ENCODE data around the gene ACVRL1.

Gene ACVRL1

GRCh38 chr12:51898506-51898905 is 8.8 kb upstream of the ACVRL1 start:
- DNase-seq (ENCODE audit: low read depth in 2 of 2): no peak

DNA sequence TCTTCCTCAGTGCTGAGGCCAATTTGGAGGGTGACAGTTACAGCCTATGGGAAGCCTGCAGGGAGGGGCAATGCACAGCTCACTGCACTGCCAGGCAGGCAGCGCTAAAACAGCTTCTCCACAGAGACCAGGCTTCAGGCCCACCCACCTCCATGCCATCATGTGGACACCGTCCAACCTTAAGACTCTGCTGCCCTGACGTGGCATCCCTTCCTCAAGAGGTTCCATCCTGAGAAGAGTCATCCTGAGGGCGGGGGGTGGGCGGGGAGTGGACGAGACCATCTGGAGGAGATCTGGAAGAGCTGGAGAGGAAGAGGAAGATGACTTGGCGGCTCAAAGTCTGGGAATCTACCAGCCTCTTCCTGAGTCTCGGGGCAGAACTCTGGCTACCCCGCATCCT is 8.4 kb upstream of the ACVRL1 start:
- DNase-seq (ENCODE audit: low read depth in 2 of 2): no peak

- no peak for DNase-seq (ENCODE audit: low read depth in 2 of 2)
Observed at GRCh38 chr12:51900323-51900889, 6.9 kb upstream of the ACVRL1 start.

DNA sequence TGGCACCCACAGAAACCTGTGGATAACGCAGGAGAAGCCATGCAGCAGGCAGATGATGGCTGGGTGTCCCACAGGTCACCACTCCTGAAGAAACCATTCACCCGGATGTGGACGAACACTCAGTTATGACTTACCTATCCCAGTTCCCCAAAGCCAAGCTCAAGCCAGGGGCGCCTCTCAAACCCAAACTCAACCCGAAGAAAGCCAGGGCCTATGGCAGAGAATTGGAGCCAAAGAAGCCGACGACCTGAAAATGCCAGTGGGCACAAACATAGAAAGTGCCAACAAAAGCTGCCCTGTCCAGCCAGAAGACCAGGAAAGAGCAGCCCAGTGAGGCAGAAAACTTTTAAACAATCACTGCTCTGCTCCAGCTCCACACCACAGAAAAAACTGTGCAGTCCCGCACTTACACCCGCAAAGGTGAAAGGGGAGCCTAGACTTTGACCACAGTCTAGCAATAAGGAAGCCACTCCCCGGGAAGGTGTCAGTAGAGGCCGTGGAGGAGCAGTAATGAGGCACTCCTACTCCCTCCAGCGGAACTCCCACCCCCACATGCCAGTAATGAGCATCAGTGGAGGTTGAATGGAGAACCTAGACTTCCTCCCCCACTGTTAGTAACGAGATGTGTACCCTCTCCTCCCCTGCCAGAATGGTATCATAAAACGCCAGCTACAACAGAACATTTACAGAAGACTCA is 6.0 kb upstream of the ACVRL1 start:
- DNase-seq (ENCODE audit: low read depth in 2 of 2): no peak

- DNase-seq (ENCODE audit: low read depth in 2 of 2): no peak
Observed at GRCh38 chr12:51901881-51902280, 5.4 kb upstream of the ACVRL1 start.

DNA sequence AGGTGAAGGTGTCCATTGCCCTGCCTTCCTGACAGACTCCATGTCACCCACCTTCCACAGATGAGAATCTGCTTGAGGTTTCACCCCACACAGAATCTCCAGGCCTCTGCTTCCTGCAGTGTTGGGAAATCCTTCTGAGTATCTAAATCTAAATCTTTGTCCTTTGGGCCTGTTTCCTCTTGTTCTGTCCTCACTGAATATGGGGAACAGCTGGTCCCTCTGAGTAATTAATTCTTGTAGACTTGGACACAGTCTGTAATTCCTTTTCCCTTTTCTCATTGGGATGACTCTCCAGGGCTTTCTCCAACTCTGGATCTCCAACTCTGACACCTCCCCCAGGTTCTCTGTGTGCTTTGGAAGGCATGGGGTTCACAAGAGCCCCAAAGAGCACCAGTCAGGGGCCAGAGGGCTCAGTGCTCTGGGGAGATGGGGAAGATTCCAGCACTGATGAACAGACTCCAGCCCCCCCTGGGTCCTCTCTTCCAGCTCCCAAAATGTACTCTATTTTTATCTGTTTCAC is 2.3 kb upstream of the ACVRL1 start:
- DNase-seq (ENCODE audit: low read depth in 2 of 2): no peak

DNA sequence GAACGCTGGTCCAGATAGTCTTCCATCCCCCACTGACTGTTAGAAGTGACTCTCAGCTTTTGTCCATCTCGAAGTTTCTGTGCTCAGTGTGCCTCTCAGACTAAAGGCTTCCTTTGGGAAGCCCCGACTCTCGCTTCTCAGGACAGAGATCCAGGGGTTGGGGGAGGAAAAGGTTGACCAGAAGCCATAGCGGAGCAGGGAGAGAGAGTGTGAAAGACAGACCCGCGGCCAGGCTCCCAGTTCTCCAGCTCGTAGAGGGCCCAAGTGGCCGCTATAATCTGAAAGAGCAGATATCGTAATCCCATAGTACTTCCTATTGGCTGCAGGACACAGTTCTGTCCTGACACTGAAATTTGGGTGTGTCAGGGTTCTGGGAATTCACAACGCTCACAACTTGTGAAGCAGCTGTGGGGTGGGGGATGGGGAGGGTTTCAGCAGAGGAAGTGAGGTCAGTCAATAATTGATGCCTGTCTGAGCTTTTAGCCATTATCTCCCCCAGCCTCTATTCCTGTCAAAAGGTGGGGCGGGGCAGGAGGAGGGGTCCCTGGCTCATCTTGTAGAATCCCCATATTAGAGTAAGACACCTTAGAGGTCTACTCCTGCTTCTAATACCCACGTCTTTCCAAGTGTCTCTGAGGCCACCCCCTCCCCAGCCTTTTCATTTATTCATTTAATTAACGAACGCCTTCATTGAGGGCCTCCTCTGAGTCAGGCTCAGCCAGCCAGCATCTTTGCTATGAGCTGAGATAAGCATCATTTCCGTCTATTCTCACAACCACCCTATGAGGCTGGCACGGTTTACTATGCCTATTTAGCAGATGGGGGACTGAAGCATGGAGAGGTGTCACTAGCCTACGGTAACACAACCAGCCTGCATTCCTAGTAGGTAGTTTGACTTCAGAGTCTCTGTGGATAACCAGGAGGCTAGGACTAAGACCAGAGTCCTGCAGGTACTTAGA is 1.6 kb upstream of the ACVRL1 start:
- DNase-seq (ENCODE audit: low read depth in 2 of 2): no peak

- no peak for DNase-seq (ENCODE audit: low read depth in 2 of 2)
Observed at GRCh38 chr12:51906430-51907082, 748 bp upstream of the ACVRL1 start.

DNA sequence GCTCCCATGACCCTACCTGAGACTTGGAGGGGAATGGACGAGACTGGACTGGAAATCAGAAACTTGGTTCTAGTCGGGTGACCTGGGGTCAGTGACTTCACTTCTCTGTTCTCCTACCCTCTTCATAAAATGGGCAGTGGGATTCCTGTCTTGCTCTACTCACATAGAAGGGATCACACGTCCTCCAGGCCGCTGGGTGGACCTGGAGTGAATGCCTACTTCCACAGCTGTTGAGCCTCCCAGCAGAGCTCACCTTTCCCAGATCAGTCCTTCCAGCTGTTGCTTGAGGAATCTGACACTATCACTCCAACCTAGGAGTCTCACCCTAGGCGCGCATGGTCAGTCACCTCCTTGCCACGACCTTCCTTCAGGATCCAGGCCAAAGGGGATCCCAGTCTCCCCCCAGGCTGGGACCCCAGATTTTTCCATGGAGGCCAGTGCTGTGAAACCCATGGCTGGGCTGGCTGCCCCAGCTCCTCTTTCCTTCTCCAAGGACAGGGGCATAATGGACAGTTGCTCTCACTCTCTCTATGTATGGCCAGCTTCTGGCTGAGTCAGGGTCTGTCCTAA is 637 bp downstream of the ACVRL1 start:
- no peak for DNase-seq (ENCODE audit: low read depth in 2 of 2)

DNA sequence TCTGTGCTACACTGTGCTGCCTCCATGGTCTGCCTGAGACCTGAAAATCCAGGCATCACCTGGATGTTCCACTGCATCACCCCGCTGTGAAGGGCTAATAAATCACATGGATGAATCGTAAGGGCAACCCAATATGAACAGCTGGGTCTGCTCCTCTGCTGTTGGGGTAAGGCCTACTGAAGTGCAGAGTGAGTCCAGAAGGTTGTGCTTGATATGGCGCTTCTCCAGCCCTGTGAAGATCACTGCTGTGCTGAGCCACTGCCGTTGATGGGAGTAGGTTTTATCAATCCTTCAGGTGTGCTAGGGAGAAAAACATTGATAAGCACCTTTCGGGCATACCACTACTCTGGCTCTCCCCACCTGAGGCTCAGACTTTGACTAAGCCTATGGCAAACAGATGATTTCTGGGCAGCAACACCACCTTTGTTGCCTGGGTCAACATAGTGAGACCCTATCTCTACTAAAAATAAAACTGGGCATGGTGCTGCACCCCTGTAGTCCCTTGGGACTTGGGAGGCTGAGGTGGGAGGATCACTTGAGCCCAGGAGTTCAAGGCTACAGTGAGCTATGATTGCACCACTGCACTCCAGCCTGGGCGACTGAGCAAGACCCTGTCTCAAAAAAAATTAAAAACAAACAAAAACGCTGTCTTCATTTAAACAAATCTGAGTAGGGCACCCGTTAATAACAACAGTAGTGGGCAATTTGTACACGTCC is 1.7 kb downstream of the ACVRL1 start:
- DNase-seq (ENCODE audit: low read depth in 2 of 2): no peak

DNA sequence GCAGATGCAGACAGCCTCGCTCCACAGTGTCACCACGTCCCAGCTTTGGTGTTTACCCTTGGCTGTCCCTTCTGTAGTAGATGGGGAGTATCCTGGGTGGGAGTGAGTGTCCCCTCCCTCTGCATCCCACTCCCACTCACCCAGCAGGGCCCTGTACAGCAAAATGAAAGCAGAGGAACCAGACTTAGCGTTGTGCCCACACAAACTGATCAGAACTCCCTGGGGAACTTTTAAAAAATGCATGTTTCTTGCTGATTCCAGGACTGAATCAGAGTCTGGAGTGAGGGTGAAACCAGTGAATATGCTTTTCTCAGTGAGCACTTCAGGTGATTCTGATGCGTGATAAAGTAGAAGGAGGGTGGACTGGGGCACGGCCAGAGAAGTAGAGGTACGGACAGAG is 2.9 kb downstream of the ACVRL1 start:
- DNase-seq (ENCODE audit: low read depth in 2 of 2): no peak

GRCh38 chr12:51910691-51911090 is 3.4 kb downstream of the ACVRL1 start:
- DNase-seq (ENCODE audit: low read depth in 2 of 2): no peak

- no peak for DNase-seq (ENCODE audit: low read depth in 2 of 2)
Observed at GRCh38 chr12:51911307-51911706, 4.0 kb downstream of the ACVRL1 start.

DNA sequence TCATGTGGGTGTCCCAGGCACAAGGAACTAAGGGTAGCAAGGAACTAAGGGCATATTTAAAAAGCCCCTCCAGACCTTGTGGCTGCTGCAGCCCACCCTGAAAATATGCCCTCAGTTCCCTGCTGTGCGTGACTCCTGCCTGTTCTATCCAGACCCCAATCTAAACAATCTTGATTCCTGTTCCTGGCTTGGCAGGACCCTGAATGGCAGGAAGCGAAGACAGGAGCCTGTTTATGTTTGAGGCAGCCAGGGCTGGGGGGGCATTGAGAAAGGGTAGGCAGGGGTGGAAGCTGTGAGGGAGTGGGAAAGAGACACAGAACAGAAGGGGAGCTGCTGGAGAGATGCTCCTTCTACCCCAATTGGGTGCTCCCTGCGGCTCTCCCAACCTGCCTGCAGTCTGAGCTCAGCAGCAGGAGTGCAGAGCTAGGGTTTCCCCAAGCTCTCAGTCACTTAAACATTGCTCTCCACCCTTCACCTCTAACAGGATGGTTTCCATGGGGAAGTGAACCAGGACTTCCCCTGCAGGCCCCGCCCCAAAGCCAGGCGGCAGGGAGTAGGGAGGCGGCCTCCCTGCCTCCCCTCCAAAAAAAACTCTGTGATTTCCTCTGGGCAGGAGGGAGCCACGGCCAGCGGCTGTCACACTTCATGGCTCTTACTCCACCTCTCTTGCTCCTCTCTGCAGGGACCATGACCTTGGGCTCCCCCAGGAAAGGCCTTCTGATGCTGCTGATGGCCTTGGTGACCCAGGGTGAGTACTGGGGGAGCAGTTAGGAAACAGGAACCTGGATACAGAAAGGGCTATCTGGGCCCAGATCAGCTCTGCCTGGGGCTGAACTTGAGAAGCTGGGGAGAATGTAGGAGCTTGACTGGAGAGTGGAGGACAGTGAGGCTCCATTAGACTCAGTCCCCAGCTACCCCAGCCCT is 4.7 kb downstream of the ACVRL1 start:
- no peak for DNase-seq (ENCODE audit: low read depth in 2 of 2)

GRCh38 chr12:51913071-51914033 is 6.0 kb downstream of the ACVRL1 start:
- no peak for DNase-seq (ENCODE audit: low read depth in 2 of 2)

DNA sequence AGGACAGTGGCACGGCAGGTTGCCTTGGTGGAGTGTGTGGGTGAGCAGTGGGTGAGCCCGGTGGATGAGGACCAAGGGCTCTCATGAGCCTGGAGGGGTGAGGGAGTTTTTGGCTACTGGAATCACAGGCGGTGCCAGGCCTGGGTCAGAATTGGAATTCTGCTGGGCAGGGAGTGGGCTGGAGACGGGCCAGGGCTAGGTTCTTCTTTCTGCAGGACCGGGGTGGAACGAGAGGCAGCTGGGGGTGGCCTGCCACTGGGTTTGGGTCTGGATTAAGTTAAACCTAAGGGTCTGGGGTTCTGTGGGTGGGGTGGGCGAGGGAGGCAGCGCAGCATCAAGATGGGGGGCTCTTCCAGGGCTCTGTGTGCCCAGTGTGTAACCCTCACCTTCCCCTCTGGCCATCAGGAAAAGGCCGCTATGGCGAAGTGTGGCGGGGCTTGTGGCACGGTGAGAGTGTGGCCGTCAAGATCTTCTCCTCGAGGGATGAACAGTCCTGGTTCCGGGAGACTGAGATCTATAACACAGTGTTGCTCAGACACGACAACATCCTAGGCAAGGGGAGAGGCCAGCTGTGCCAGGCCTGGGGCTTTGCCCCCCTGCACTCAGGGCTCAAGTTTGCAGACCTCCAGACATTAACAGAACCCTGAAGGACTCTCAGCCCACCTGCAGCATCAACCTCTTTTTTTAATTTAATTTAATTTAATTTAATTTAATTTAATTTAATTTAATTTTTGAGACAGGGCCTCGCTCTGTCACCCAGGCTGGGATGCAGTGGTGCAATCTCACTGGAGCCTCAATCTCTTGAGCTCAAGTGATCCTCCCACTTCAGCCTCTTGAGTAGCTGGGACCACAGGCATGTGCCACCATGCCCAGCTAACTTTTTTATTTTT is 7.0 kb downstream of the ACVRL1 start:
- DNase-seq (ENCODE audit: low read depth in 2 of 2): no peak

DNA sequence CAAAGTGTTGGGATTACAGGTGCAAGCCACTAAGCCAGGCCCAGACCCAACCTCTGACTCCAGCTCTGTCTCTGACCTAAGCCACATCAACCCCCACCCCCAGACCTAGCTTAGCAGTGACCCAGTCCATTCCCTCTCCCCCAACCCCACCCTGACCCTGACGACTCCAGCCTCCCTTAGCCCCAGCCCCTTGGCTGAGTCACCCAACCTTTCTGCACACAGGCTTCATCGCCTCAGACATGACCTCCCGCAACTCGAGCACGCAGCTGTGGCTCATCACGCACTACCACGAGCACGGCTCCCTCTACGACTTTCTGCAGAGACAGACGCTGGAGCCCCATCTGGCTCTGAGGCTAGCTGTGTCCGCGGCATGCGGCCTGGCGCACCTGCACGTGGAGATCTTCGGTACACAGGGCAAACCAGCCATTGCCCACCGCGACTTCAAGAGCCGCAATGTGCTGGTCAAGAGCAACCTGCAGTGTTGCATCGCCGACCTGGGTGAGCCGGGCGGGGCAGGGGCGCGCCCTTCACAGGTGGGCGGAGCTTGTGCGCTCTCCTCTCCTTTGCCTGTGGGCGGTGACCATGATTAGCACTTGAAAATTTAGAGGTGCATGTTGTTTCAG is 7.8 kb downstream of the ACVRL1 start:
- no peak for DNase-seq (ENCODE audit: low read depth in 2 of 2)
